HG02884 (cell line): ENCODE measurements around the gene FMO1.
A peak's percentile ranks its signal among the peaks of the same experiment; 100 is the strongest.
"Not testable (repeated sequence)": the region's sequence is repeated elsewhere in the genome, so short reads cannot be mapped to it uniquely, and the experiment has no call there.

ENCODE experiments used
- ATAC-seq: cut with Tn5 transposase; IDR thresholded peaks from one replicate; pipeline ENCODE4 v1.9.1; 2021; ENCODE audit warnings: mild to moderate bottlenecking, moderate library complexity; ENCODE audit not compliant: unreplicated experiment

Gene FMO1

DNA sequence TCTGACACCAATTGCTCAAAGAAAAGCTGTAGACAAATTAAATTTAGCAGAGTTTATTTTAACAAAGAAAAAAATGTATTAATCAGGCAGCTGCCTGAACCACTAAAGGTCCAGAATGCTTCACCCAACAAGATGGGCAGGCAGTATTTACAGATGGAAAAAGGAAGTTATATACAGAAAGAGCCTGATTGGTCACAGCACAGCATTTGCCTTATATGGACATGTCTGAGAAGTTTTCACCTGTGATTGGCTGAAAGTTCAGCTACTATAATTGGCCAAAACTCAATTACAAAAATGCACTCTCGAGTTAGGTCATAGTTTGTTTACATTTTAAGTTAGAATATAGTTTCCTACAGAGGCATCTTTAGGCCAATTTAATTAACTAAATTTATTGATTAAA lies 15.1 kb upstream of the FMO1 start:
- no peak for ATAC-seq

GRCh38 chr1:171236231-171236630 lies 12.1 kb upstream of the FMO1 start:
- not testable (repeated sequence) for ATAC-seq

- no peak for ATAC-seq
Observed at GRCh38 chr1:171243878-171244277, 4.4 kb upstream of the FMO1 start.

GRCh38 chr1:171245458-171246064 lies 2.7 kb upstream of the FMO1 start:
- peak; percentile 87 for ATAC-seq

DNA sequence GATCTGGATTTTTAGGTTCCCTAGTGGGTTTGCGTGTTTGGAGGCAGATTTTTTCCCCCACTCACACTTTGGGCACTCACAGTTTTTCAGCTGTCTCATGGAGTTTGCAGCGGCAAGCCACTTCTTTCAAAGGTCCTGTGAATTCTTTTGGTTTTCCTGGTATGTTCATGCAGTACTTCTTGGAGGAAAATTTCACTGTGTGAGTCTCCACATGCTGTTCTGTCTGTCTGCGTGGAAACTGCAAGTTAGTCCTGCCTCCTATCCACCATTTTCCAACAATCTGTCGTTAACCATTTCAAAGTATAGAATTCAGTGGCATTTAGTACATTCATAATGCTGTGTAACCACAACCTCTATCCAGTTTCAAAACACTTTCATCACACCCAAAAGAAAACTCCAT lies 793 bp upstream of the FMO1 start:
- ATAC-seq = no peak

DNA sequence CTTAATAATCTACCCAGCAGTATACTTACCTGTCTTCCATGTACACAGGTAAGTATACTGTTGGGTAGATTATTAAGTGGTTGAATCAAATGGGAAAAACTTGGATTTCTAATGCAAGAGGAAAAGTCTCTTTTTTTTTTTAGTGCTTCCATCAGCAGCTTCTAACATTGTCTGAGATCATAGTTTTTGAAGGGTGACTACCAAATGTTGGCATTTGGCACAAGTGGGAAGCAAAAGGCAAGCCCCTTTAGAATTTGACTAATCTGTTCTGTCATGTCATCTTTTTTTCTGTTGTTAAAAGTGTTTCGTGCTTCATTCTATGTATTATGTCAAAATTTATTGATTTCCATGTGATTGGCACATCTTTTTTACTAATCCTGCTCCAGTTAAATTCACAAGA lies 547 bp downstream of the FMO1 start:
- ATAC-seq = no peak

GRCh38 chr1:171250263-171250662 lies 2.0 kb downstream of the FMO1 start:
- no peak for ATAC-seq

DNA sequence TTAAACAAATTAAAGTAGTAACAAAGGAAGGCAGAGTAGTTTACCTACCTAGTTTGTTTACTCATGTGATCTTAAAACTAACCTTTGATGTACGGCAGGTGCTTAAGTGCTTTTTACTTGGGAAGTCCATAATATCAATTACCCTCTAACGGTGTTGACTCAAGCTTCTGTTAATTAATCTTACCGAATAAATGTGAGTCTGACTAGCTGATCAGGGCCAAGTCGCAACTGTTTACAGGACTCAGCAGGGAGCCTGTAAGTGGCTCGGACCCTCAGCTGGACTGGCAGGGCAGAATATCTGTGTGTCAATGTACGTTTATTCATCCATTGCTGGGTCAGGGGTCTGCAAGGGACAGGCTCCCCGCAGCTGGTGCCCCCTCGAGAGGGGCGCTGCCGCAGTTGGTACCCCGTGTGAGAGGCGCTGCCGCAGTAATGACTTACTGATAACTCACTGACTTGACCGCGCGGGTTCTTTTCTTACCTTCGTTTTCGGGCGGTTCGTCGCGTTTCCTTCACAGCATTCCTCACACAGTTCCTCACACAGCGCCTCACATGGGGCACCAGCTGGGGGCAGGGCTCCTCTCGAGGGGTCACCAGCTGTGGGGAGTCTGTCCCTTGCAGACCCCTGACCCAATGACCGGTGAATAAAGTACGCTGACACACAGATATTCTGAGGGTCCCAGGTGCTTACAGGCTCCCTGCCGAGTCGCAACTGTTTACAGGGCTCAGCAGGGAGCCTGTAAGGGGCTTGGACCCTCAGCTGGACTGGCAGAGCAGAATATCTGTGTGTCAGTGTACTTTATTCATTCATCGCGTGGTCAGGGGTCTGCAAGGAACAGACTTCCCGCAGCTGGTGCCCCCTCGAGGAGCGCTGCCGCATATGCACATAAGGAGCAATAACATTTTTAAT lies 3.0 kb downstream of the FMO1 start:
- no peak for ATAC-seq

GRCh38 chr1:171251952-171252300 lies 3.6 kb downstream of the FMO1 start:
- ATAC-seq = no peak

- ATAC-seq = peak; percentile 86
Observed at GRCh38 chr1:171252482-171252881, 4.2 kb downstream of the FMO1 start.

DNA sequence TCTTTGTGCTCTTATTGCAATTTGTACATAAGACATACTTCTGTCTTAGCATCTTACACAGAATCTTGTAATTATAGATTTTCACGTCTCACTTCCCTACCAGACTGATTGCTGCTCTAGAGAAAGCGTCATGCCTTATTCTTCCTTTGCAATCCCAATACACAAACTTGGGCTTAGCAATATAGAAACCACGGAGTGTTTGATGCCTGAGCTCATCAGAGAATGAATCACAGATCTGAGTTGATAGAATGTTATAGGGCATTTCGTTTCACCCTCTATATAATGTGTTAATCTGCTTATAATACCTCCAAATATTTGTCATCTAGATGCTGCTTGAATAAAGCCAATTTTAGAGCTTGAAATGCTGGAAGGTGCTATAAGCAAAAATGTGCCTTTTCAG lies 6.6 kb downstream of the FMO1 start:
- ATAC-seq = no peak

DNA sequence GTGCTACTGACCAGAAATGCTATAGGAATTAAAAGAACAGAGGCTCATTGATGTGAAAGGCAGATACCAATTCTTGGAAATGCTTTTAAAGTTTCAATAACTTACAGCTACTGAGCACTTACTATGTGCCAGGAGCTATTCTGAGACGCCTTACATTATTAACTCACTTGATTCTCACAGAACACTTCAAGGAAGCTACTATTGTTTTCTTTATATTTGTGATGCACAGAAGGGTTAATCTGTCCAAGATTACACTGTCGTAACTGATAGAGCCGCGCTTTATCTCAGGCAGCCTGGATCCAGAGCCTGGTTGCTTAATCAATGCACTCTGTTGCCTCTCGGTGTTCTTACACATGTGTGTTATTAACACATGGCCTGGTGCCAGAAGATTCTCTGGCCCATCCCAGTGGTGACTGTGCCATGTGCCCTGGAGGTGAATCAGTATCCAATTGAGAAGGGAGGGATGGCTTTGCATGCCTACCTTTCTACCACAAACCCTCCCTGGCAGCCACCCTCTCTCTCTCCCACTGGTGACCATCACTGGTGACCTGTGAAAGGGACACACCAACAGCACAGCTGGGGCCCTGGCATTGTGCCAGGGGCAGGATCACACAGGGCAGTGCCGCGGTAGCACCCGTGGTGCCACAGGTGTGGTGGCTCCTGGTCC lies 8.8 kb downstream of the FMO1 start:
- ATAC-seq = no peak

- ATAC-seq = no peak
Observed at GRCh38 chr1:171257607-171258076, 9.3 kb downstream of the FMO1 start.

DNA sequence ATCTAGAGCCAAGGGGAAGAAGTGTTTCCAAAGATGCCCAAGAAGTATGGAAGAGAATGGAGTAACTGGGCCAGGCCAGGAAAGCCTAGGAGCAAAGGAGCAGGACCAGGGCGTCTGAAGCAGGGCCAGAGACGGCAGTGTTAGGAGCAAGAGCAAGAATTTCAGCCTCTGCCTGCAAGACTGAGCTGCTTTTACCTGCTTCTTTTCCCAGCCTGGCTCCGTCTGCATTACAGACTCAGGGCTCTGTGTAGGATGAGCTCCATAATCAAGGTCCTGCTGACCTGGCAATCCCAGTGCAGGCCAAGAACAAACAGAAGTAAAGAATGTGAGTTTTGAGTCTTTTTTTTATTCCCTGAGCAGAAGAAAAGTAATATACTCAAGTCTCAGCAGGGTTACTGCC lies 10.1 kb downstream of the FMO1 start:
- no peak for ATAC-seq

- ATAC-seq = no peak
Observed at GRCh38 chr1:171258943-171259342, 10.6 kb downstream of the FMO1 start.

GRCh38 chr1:171261336-171261735 lies 13.0 kb downstream of the FMO1 start:
- ATAC-seq = no peak

- no peak for ATAC-seq
Observed at GRCh38 chr1:171263901-171264300, 15.6 kb downstream of the FMO1 start.

GRCh38 chr1:171265686-171266085 lies 17.4 kb downstream of the FMO1 start:
- no peak for ATAC-seq

DNA sequence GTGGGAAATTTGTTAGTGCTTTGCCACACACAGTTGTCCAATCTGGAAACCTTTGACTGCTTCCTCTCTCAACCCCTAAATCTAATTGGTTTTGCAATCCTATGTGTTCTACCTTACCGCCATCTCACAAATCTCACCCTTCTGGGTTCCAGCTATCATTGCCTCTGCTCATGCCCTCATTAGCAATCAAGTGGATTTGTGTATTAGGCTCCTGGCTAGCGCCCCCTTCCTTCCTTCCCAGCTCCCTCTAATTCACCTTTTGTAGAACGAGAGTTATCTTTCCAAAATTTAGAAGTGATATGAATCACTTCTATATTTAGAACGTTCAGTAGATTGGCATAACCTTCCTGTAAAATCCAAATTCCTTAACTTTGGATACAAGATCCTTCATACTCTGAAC lies 18.6 kb downstream of the FMO1 start:
- ATAC-seq = no peak

- ATAC-seq = no peak
Observed at GRCh38 chr1:171267391-171267790, 19.1 kb downstream of the FMO1 start.

DNA sequence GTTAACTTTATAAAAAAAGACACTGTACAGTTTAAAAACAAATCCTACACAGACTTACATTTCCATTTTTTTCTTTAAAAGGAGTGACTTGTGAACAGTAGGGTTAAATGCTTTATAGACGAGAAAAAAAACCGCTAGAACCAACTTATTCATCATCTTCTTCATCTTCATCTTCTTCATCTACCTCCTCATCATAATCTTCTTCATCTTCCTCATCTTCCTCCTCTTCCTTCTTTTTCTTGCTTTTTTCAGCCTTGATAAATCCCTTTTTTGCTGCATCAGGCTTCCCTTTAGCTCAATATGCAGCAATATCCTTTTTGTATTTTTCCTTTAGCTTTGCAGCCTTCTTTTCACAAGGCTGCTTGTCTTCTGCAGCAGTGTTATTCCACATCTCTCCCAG lies 22.5 kb downstream of the FMO1 start:
- ATAC-seq = no peak

GRCh38 chr1:171277534-171277933 lies 29.2 kb downstream of the FMO1 start:
- no peak for ATAC-seq
